Hepatocyte (in vitro differentiated cells): Measurements from ENCODE around the gene GRID2IP. TPM values are rescaled to one million over a fixed set of nuclear protein-coding genes. Genes with fewer than 3 reads are reported as not detected.

Experiments
- DNase-seq: peaks from one replicate; pipeline ENCODE4 v3.0.0-alpha.2; 2016; ENCODE audit warnings: low spot score
- H2AFZ ChIP-seq: fragments of 200-600 bp; sonication (generic); 2 replicates; pipeline ENCODE4 v1.6.0; 2016; ENCODE audit warnings: antibody characterized with exemption, mild to moderate bottlenecking
- H3K27ac ChIP-seq: fragments of 200-600 bp; sonication (generic); 2 replicates; pipeline ENCODE4 v1.5.1; 2016; ENCODE audit warnings: mild to moderate bottlenecking
- H3K27me3 ChIP-seq: fragments of 200-600 bp; sonication (generic); 2 replicates; pipeline ENCODE4 v1.6.1; 2016
- H3K36me3 ChIP-seq: fragments of 200-600 bp; sonication (generic); replicated peaks from 2 replicates; pipeline ENCODE4 v1.5.1; 2016; ENCODE audit warnings: low read depth; ENCODE audit not compliant: insufficient read depth
- H3K4me1 ChIP-seq: fragments of 200-600 bp; sonication (generic); 2 replicates; pipeline ENCODE4 v1.5.1; 2016; ENCODE audit warnings: mild to moderate bottlenecking, moderate library complexity; ENCODE audit not compliant: insufficient read depth
- H3K4me2 ChIP-seq: fragments of 200-600 bp; sonication (generic); 2 replicates; pipeline ENCODE4 v1.6.0; 2016
- H3K4me3 ChIP-seq: fragments of 200-600 bp; sonication (generic); 2 replicates; pipeline ENCODE4 v1.5.1; 2016; ENCODE audit warnings: mild to moderate bottlenecking
- H3K79me2 ChIP-seq: fragments of 200-600 bp; sonication (generic); 2 replicates; pipeline ENCODE4 v1.6.0; 2017; ENCODE audit warnings: mild to moderate bottlenecking
- H3K9me2 ChIP-seq: fragments of 200-600 bp; sonication (generic); replicated peaks from 2 replicates; pipeline ENCODE4 v1.6.0; 2017; ENCODE audit warnings: mild to moderate bottlenecking; ENCODE audit not compliant: insufficient read depth
- H3K9me3 ChIP-seq: fragments of 200-600 bp; sonication (generic); 2 replicates; pipeline ENCODE4 v1.5.1; 2016; ENCODE audit warnings: low read depth, mild to moderate bottlenecking
- H4K20me1 ChIP-seq: fragments of 200-600 bp; sonication (generic); 2 replicates; pipeline ENCODE4 v1.6.0; 2016; ENCODE audit warnings: mild to moderate bottlenecking; ENCODE audit not compliant: insufficient read depth, poor library complexity, severe bottlenecking
- EZH2 ChIP-seq: fragments of 200-600 bp; sonication (generic); IDR thresholded peaks from 2 replicates; pipeline ENCODE4 v1.6.1; 2016; ENCODE audit warnings: antibody characterized with exemption, mild to moderate bottlenecking, borderline replicate concordance
- EZH2phosphoT487 ChIP-seq: fragments of 200-600 bp; sonication (generic); IDR thresholded peaks from one replicate; pipeline ENCODE4 v1.6.1; 2018; ENCODE audit warnings: antibody characterized with exemption, mild to moderate bottlenecking, low read depth, moderate library complexity; ENCODE audit not compliant: unreplicated experiment, severe bottlenecking
- WGBS: methylation state at CpG from one replicate; pipeline ENCODE4 v1.1.6; 2016; ENCODE audit warnings: low lambda C conversion rate; ENCODE audit errors: missing lambda C conversion rate; 5-methylcytosine and 5-hydroxymethylcytosine counted together
- polyA plus RNA-seq: library from polyadenylated mRNA; unstranded; fragments of >200 nt; fragmentation: Nextera tagmentation; extraction: Ambion mirVana; gene quantifications from 2 replicates; pipeline ENCODE4 v1.2.1, GENCODE V29; 2016
- total RNA-seq: library from RNA; depleted of rRNA; stranded (reverse); fragments of >200 nt; gene quantifications from 2 replicates; pipeline ENCODE4 v1.2.3, GENCODE V29; 2014
- TF ChIP-seq, protein P1 (sequence below): fragments of 200-600 bp; sonication (generic); IDR thresholded peaks from 2 replicates; pipeline ENCODE4 v1.5.1; 2016; ENCODE audit warnings: antibody characterized with exemption, mild to moderate bottlenecking; ENCODE audit not compliant: poor library complexity

GRID2IP gene
- total and polyA plus RNA-seq, 2 experiments from 2014 or later, result 0.25 to 0.73 TPM

DNA sequence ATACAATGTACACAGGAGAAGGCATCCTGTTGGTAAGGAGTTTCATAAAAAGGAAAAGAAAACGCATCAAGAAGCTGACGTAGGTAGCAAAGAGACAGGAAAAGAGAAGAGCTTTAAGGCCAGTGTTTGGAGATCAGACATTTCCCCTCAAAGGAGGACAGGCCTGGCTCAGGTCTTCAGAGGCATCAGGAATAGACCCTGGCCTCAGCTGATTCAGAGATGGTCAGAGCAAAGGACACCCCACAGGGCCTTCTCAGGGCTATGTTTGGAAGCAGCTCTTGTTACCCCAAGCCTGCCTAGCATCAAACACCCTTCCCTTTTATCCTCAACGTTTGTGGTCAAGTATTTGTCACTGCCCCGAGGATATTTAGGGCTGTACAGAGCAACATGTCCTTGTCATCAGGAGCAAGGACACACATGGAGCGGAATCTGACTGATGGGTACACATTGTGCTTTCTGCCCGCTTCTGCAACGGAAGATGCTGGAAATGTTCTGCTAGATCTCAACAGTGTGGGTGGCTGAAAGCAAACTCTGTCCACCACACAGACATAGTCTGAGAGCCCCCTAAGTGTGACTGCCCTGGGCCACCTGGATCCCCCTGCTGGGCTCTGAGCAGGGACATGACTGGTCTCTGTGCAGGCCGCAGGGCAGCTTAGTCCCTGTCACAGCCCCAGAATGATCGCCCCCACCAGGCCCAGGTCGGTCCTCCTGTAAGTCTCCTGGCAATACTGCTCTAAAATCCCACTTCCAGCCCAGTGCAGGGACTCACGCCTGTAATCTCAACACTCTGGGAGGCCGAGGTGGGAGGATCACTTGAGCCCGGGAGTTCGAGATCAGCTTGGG is 25.0 kb upstream of the GRID2IP start:
- H3K79me2 ChIP-seq, result peaks cover 7% of the 10 kb centered on the region
- H3K4me2 ChIP-seq, result peak overlapping the region; percentile 82
- no peaks in the 10 kb centered on the region for H3K27me3 ChIP-seq
- no peak overlapping the region for H2AFZ ChIP-seq
- DNase-seq, result no peak
- H3K36me3 ChIP-seq, result no peaks in the 10 kb centered on the region
- H3K9me2 ChIP-seq, result no peaks in the 10 kb centered on the region
- H3K4me1 ChIP-seq, result peaks cover 8% of the 10 kb centered on the region
- 82% methylated on average over 14 of the region's 14 CpGs for WGBS
- H3K9me3 ChIP-seq, result no peaks in the 10 kb centered on the region
- H3K4me3 ChIP-seq, result no peak overlapping the region
- no peak overlapping the region for H3K27ac ChIP-seq
- no peaks in the 10 kb centered on the region for H4K20me1 ChIP-seq
- TF ChIP-seq, protein P1, sequence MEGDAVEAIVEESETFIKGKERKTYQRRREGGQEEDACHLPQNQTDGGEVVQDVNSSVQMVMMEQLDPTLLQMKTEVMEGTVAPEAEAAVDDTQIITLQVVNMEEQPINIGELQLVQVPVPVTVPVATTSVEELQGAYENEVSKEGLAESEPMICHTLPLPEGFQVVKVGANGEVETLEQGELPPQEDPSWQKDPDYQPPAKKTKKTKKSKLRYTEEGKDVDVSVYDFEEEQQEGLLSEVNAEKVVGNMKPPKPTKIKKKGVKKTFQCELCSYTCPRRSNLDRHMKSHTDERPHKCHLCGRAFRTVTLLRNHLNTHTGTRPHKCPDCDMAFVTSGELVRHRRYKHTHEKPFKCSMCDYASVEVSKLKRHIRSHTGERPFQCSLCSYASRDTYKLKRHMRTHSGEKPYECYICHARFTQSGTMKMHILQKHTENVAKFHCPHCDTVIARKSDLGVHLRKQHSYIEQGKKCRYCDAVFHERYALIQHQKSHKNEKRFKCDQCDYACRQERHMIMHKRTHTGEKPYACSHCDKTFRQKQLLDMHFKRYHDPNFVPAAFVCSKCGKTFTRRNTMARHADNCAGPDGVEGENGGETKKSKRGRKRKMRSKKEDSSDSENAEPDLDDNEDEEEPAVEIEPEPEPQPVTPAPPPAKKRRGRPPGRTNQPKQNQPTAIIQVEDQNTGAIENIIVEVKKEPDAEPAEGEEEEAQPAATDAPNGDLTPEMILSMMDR, result no peak
- TF ChIP-seq EZH2phosphoT487 (no peak), EZH2 (no peak)

DNA sequence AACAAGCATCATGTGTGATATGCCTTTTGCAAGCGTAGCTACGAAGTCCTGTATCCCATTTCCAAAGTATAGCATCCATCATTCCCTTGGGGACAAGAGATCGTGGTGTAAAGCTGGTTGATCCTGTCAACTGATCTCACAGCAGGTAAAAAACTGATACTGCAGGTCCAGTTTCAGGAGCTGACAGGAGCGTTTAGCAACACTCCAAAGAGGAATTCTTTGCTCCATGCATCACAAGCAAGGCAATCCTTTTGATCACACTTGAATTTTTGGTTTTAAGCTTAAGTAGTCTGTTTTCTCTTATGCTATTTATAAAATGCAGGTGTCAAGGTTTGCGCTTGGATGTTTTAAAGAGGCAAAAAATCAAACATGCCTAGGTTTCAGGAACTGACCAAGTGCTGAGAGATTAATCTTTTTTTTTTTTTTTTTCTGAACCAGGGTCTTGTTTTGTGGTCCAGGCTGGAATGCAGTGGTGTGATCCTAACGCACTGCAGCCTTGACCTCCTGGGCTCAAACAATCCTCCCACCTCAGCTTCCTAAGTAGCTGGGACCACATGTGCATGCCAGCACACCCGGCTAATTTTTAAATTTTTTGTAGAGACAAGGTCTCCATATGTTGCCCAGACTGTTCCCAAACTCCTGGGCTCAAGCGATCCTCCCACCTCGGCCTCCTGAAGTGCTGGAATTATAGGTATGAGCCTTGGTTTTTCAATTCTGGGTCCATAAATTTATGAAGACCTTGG is 24.2 kb upstream of the GRID2IP start:
- no peak overlapping the region for H2AFZ ChIP-seq
- no peak overlapping the region for H3K4me2 ChIP-seq
- no peak overlapping the region for H3K4me3 ChIP-seq
- peaks cover 8% of the 10 kb centered on the region for H3K4me1 ChIP-seq
- H3K9me3 ChIP-seq, result no peaks in the 10 kb centered on the region
- no peaks in the 10 kb centered on the region for H3K9me2 ChIP-seq
- H4K20me1 ChIP-seq, result no peaks in the 10 kb centered on the region
- TF ChIP-seq EZH2phosphoT487, result no peak
- TF ChIP-seq EZH2, result no peak
- TF ChIP-seq, protein P1, result no peak
- H3K79me2 ChIP-seq, result peaks cover 7% of the 10 kb centered on the region
- no peaks in the 10 kb centered on the region for H3K27me3 ChIP-seq
- 75% methylated on average over 9 of the region's 9 CpGs for WGBS
- H3K27ac ChIP-seq, result no peak overlapping the region
- DNase-seq, result no peak
- H3K36me3 ChIP-seq, result no peaks in the 10 kb centered on the region

- Histone ChIP-seq H4K20me1 (no peaks in the 10 kb centered on the region), H3K4me1 (no peaks in the 10 kb centered on the region), H3K9me2 (no peaks in the 10 kb centered on the region), H3K9me3 (no peaks in the 10 kb centered on the region), H3K4me2 (no peak overlapping the region), H3K79me2 (no peaks in the 10 kb centered on the region), H3K4me3 (no peak overlapping the region), H3K27me3 (no peaks in the 10 kb centered on the region), H3K36me3 (no peaks in the 10 kb centered on the region), H2AFZ (no peak overlapping the region), H3K27ac (no peak overlapping the region)
- DNase-seq, result no peak
- no peak for TF ChIP-seq EZH2
- TF ChIP-seq, protein P1, result no peak
- TF ChIP-seq EZH2phosphoT487, result no peak
- WGBS, result 82% methylated on average over 7 of the region's 7 CpGs
Observed at GRCh38 chr7:6571160-6571779, 20.0 kb upstream of the GRID2IP start.
